HUES6 (cell line): ENCODE data around the gene TCEA3.

ENCODE experiments used
- H3K27ac ChIP-seq: 2 replicates; pipeline ENCODE4 v1.7.0; 2013; ENCODE audit warnings: low read depth, mild to moderate bottlenecking, low read length, inconsistent platforms
- H3K27me3 ChIP-seq: 2 replicates; pipeline ENCODE4 v1.6.1; 2013; ENCODE audit warnings: low read length; ENCODE audit not compliant: control insufficient read depth, insufficient read depth
- H3K36me3 ChIP-seq: 2 replicates; pipeline ENCODE4 v1.6.1; 2013; ENCODE audit warnings: low read length; ENCODE audit not compliant: control insufficient read depth, insufficient read depth
- H3K4me1 ChIP-seq: 2 replicates; pipeline ENCODE4 v1.6.1; 2013; ENCODE audit warnings: low read length; ENCODE audit not compliant: control insufficient read depth, insufficient read depth
- H3K4me3 ChIP-seq: 2 replicates; pipeline ENCODE4 v1.5.1; 2013; ENCODE audit warnings: low read depth, low read length
- H3K9ac ChIP-seq: one replicate; pipeline ENCODE4 v1.6.1; 2013; ENCODE audit warnings: mild to moderate bottlenecking, low read length
- H3K9me3 ChIP-seq: 2 replicates; pipeline ENCODE4 v1.6.1; 2013; ENCODE audit warnings: low read depth, low read length; ENCODE audit not compliant: control insufficient read depth, insufficient read depth

TCEA3 gene

DNA sequence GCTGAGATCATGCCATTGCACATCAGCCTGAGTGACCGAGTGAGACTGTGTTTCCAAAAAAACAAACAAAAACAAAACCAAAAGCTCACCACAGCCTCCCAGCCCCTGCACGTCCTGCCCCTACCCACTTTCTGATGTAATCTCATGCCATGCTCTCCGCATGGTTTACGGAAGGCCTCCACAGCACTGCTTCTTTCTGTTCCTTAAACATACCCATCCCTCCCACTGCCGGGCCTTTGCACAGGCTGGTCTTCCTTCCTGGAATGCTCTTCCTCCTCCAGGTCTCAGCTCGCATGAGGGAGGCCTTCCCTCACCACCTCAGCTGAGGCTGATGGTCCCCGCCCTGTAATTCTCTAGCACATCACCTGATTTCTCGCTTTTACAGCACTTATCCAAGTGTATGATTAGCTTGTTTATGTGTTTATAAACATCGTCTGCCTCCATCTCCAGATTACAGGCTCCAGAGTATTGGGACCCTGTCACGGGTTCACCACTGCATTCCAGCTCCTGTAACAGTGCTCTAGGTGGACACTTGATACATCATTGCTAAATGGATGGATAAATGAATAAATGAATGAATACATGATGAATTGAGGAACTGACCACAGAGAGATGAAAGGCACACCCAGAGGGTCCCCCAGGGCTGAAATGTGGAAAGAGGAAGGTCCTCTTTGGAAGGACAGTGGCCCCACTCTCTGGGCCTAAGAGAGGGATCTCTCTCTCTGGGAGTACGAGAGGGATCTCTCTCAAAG, 22.1 kb downstream of the TCEA3 start:
- Histone ChIP-seq H3K4me1 (peaks cover 12% of the 10 kb centered on the region; the same call in 1 of the 2 replicates), H3K36me3 (no peaks in the 10 kb centered on the region), H3K27me3 (peaks cover 96% of the 10 kb centered on the region), H3K9ac (no peak overlapping the region), H3K4me3 (no peak overlapping the region), H3K27ac (no peak overlapping the region), H3K9me3 (no peaks in the 10 kb centered on the region)

- Histone ChIP-seq H3K27ac (no peak overlapping the region), H3K4me3 (no peak overlapping the region), H3K4me1 (peaks cover 12% of the 10 kb centered on the region; the same call in 1 of the 2 replicates), H3K36me3 (no peaks in the 10 kb centered on the region), H3K27me3 (peaks cover 96% of the 10 kb centered on the region), H3K9me3 (no peaks in the 10 kb centered on the region), H3K9ac (no peak overlapping the region)
Observed at GRCh38 chr1:23401313-23401712, 23.2 kb downstream of the TCEA3 start.

DNA sequence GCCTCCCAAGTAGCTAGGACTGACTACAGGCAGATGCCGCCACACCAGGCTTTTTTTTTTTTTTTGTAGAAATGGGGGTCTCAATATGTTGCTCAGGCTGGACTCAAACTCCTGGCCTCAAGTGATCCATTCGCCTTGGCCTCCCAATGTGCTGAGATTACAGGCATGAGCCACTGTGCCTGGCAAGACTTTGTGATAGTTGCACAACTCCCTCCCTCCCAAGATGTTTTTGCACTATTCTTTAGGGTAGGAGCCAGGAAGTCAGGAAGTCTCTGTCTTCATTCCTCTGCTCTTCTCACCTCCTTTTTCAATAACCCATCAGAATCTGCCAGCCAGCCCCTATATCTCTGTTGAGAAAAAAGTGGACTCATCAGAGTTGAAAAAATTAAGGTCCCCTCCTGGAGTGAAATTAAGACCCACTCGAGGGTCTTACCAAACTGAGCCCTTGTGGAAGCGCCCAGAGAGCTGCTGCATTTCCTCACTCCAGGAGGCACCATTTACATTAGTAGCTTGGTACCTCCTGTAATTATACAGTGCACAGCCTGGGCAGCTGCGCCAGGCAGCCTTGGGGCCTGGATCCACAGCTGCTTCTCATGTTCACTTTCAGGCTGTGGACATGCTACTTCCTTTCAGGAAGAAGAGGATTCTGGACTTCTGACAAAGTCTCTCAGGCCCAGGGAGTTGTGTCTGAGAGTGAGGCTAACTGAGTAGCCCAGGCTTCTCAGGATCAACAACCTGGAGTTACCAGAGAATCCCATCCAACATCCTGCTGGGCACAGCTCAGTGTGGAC, 24.0 kb downstream of the TCEA3 start:
- Histone ChIP-seq H3K9ac (no peak overlapping the region), H3K27me3 (peaks cover 95% of the 10 kb centered on the region), H3K4me1 (peaks cover 15% of the 10 kb centered on the region; the same call in 1 of the 2 replicates), H3K4me3 (no peak overlapping the region), H3K36me3 (no peaks in the 10 kb centered on the region), H3K9me3 (no peaks in the 10 kb centered on the region), H3K27ac (no peak overlapping the region)

DNA sequence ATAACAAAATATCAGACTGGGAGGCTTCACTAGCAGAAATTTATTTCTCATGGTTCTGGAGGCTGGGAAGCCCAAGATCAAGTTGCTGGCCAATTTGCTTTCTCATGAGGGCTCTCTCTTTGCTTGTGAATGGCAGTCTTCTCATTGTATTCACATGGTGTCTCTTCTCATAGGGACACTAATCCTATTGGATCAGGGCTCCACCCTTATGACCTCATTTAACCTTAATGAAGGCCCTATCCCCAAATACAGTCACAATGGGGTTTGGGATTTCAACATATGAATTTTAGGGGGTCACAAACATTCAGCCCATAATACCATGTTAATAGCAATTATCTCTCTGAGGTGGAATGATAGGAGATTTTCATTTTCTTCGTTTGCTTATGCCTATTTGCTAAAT, 25.3 kb downstream of the TCEA3 start:
- Histone ChIP-seq H3K4me3 (no peak overlapping the region), H3K36me3 (no peaks in the 10 kb centered on the region), H3K9me3 (no peaks in the 10 kb centered on the region), H3K4me1 (peaks cover 25% of the 10 kb centered on the region), H3K9ac (no peak overlapping the region), H3K27ac (no peak overlapping the region), H3K27me3 (peaks cover 90% of the 10 kb centered on the region)

- no peak overlapping the region for H3K27ac ChIP-seq
- no peak overlapping the region for H3K9ac ChIP-seq
- peaks cover 5% of the 10 kb centered on the region for H3K9me3 ChIP-seq
- peaks cover 23% of the 10 kb centered on the region for H3K4me1 ChIP-seq
- H3K4me3 ChIP-seq = no peak overlapping the region
- peaks cover 92% of the 10 kb centered on the region for H3K27me3 ChIP-seq
- H3K36me3 ChIP-seq = no peaks in the 10 kb centered on the region
Observed at GRCh38 chr1:23397908-23398307, 26.6 kb downstream of the TCEA3 start.

DNA sequence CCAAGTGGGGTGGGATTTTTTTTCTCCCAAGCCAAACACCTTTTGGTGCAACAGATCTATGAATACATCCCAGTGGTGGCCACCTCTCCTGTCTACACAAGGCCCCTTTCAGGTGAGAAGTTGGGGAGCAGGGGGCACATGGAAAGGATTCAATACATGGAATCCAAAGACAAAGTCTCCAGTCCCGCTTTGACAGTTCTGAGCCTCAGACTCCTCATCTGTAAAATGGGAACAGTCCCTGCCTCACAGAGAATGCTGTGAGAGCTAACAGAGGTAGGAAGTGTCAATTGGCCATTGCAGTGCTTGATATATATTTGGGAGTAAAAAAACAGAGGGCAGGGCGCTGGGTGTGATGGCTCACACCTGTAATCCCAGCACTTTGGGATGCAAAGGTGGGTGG, 28.2 kb downstream of the TCEA3 start:
- H3K27ac ChIP-seq = no peak overlapping the region
- H3K36me3 ChIP-seq = no peaks in the 10 kb centered on the region
- H3K9ac ChIP-seq = no peak overlapping the region
- peaks cover 10% of the 10 kb centered on the region for H3K9me3 ChIP-seq
- H3K4me1 ChIP-seq = peaks cover 20% of the 10 kb centered on the region
- H3K27me3 ChIP-seq = peaks cover 88% of the 10 kb centered on the region
- H3K4me3 ChIP-seq = no peak overlapping the region

DNA sequence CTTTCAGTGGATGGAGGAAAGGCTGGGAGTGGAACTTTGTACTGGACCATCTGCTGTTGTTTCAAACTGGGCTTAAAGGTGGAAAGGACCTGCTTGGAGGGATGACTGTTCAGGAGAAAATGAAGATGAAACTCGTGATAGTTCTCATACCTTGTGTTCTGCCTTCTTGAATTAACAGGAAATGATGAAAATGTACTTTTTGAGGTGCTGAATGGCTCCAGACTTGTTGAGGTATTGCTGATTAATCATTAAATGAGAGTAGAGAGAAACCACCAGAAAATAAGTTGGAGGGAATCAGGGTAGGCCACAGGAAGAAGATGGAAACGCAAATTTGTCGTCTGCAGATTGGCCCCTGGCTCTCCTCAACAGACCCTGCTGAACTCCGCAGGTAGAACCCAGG, 28.7 kb downstream of the TCEA3 start:
- Histone ChIP-seq H3K9ac (no peak overlapping the region), H3K4me1 (peaks cover 20% of the 10 kb centered on the region), H3K27me3 (peaks cover 86% of the 10 kb centered on the region), H3K27ac (no peak overlapping the region), H3K4me3 (no peak overlapping the region), H3K36me3 (no peaks in the 10 kb centered on the region), H3K9me3 (peaks cover 10% of the 10 kb centered on the region)

- Histone ChIP-seq H3K27ac (no peak overlapping the region; the same call in 1 of the 2 replicates), H3K4me1 (peaks cover 20% of the 10 kb centered on the region), H3K36me3 (no peaks in the 10 kb centered on the region), H3K27me3 (peaks cover 86% of the 10 kb centered on the region), H3K9me3 (peaks cover 10% of the 10 kb centered on the region), H3K9ac (no peak overlapping the region), H3K4me3 (0 out of 2 replicates have a peak overlapping the region, but pooled peaks have one; percentile 15)
Observed at GRCh38 chr1:23395154-23395724, 29.3 kb downstream of the TCEA3 start.

- peaks cover 86% of the 10 kb centered on the region for H3K27me3 ChIP-seq
- peaks cover 20% of the 10 kb centered on the region for H3K4me1 ChIP-seq
- peaks cover 10% of the 10 kb centered on the region for H3K9me3 ChIP-seq
- no peaks in the 10 kb centered on the region for H3K36me3 ChIP-seq
- no peak overlapping the region; the same call in 1 of the 2 replicates for H3K27ac ChIP-seq
- H3K9ac ChIP-seq = no peak overlapping the region
- H3K4me3 ChIP-seq = 0 out of 2 replicates have a peak overlapping the region, but pooled peaks have one; percentile 15
Observed at GRCh38 chr1:23394684-23395083, 29.9 kb downstream of the TCEA3 start.

DNA sequence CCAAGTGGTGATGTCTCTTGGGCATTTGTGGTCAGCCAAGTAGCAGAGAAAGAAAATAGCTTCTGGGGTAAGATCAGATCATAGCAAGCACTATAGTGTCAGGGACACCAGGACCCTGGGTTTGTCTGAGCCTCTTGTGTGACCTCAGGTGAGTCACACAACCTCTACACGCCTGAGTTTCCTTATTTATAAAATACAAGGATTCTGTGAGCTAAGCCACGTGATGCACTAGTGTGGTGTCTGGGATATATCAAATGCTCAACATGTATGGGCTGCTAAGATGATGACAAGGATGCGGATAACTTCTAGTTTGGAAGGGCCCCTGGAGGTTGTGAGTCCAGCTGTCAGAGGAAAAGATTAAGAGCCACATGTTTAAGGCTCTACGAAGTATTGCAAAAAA, 30.4 kb downstream of the TCEA3 start:
- Histone ChIP-seq H3K4me3 (no peak overlapping the region), H3K9me3 (peaks cover 10% of the 10 kb centered on the region), H3K4me1 (peaks cover 20% of the 10 kb centered on the region), H3K36me3 (no peaks in the 10 kb centered on the region), H3K27ac (no peak overlapping the region), H3K9ac (no peak overlapping the region), H3K27me3 (peaks cover 87% of the 10 kb centered on the region)

GRCh38 chr1:23393706-23394105, 30.8 kb downstream of the TCEA3 start:
- Histone ChIP-seq H3K9me3 (peaks cover 10% of the 10 kb centered on the region), H3K27me3 (peaks cover 88% of the 10 kb centered on the region), H3K9ac (no peak overlapping the region), H3K27ac (no peak overlapping the region), H3K4me1 (peaks cover 20% of the 10 kb centered on the region), H3K4me3 (no peak overlapping the region), H3K36me3 (no peaks in the 10 kb centered on the region)
